Fibroblast of skin of left biceps (primary cell): ENCODE measurements around the gene CPNE5.
"Not testable (repeated sequence)": the region's sequence is repeated elsewhere in the genome, so short reads cannot be mapped to it uniquely, and the experiment has no call there.

Experiments
- DNase-seq, 2 experiments: peaks; one replicate each; pipeline ENCODE4 v3.0.0-alpha.2; 2013; ENCODE audit warnings: low read depth in 2 of 2

The CPNE5 gene

GRCh38 chr6:36728289-36729160, 110.7 kb downstream of the CPNE5 start:
- DNase-seq = no peak

- DNase-seq = no peak
These were observed 111.7 kb downstream of the CPNE5 start for GRCh38 chr6:36727505-36728021.

- DNase-seq = no peak
These were observed 113.7 kb downstream of the CPNE5 start for GRCh38 chr6:36725581-36725980.

- peak in 1 of 2 experiments; percentile 6 for DNase-seq
These were observed 114.5 kb downstream of the CPNE5 start for GRCh38 chr6:36724514-36725390.

- not testable (repeated sequence) for DNase-seq
These were observed 115.3 kb downstream of the CPNE5 start for GRCh38 chr6:36723992-36724391.

GRCh38 chr6:36722879-36723278, 116.4 kb downstream of the CPNE5 start:
- DNase-seq = no peak

- no peak for DNase-seq
These were observed 116.9 kb downstream of the CPNE5 start for GRCh38 chr6:36722365-36722764.

GRCh38 chr6:36721369-36722140, 117.7 kb downstream of the CPNE5 start:
- DNase-seq = no peak

- no peak for DNase-seq
These were observed 118.7 kb downstream of the CPNE5 start for GRCh38 chr6:36720251-36721141.

GRCh38 chr6:36719126-36719525, 120.1 kb downstream of the CPNE5 start:
- no peak for DNase-seq

GRCh38 chr6:36718560-36718959, 120.7 kb downstream of the CPNE5 start:
- DNase-seq = no peak

- no peak for DNase-seq
These were observed 121.2 kb downstream of the CPNE5 start for GRCh38 chr6:36717871-36718540.

GRCh38 chr6:36717231-36717825, 121.9 kb downstream of the CPNE5 start:
- DNase-seq = no peak

- DNase-seq = no peak
These were observed 122.7 kb downstream of the CPNE5 start for GRCh38 chr6:36716476-36717093.

- DNase-seq = no peak
These were observed 123.8 kb downstream of the CPNE5 start for GRCh38 chr6:36715469-36715868.

- no peak for DNase-seq
These were observed 124.7 kb downstream of the CPNE5 start for GRCh38 chr6:36714511-36714910.

GRCh38 chr6:36713846-36714245, 125.4 kb downstream of the CPNE5 start:
- no peak for DNase-seq

- no peak for DNase-seq
These were observed 126.4 kb downstream of the CPNE5 start for GRCh38 chr6:36712816-36713215.

GRCh38 chr6:36706339-36706738, 132.9 kb downstream of the CPNE5 start:
- no peak for DNase-seq
